ENCODE data around the gene EFCAB11.
A peak's percentile ranks its signal among the peaks of the same experiment; 100 is the strongest.

The EFCAB11 gene

GRCh38 chr14:89862856-89863255, 91.7 kb downstream of the EFCAB11 start:
- Histone ChIP-seq H3K4me1 (ENCODE audit: control extremely low read depth in 1 of 4, control insufficient read depth in 4 of 4, insufficient read depth in 4 of 4, low read length in 3 of 4) (no peaks in the 10 kb centered on the region), H3K36me3 (ENCODE audit: control insufficient read depth in 4 of 4, insufficient read depth in 4 of 4, low read length in 3 of 4) (peaks cover 0 to 3% (median 0%) of the 10 kb centered on the region in 4 experiments), H3K27me3 (replicated peaks in 2 of 5; ENCODE audit: control insufficient read depth in 4 of 5, insufficient read depth in 5 of 5, low read length in 4 of 5) (no peaks in the 10 kb centered on the region), H3K27ac (ENCODE audit: insufficient read depth in 1 of 2, low read depth in 1 of 2, low read length in 2 of 2, poor library complexity in 1 of 2, severe bottlenecking in 2 of 2) (no peak overlapping the region), H3K4me3 (ENCODE audit: control insufficient read depth in 1 of 7, extremely low read depth in 1 of 7, insufficient read depth in 4 of 7, low read depth in 2 of 7, low read length in 6 of 7) (no peak overlapping the region), H3K9me3 (ENCODE audit: control extremely low read depth in 1 of 5, control insufficient read depth in 4 of 5, insufficient read depth in 2 of 5, low read depth in 1 of 5, low read length in 4 of 5) (peaks cover 0 to 8% (median 2%) of the 10 kb centered on the region in 5 experiments)
- POLR2A ChIA-PET = no interaction called here
- CTCF ChIA-PET = no interaction called here
- no peak for DNase-seq

GRCh38 chr14:89861630-89862029, 92.9 kb downstream of the EFCAB11 start:
- peaks cover 0 to 5% (median 0%) of the 10 kb centered on the region in 5 experiments for H3K9me3 ChIP-seq (ENCODE audit: control extremely low read depth in 1 of 5, control insufficient read depth in 4 of 5, insufficient read depth in 2 of 5, low read depth in 1 of 5, low read length in 4 of 5)
- H3K4me3 ChIP-seq (ENCODE audit: control insufficient read depth in 1 of 7, extremely low read depth in 1 of 7, insufficient read depth in 4 of 7, low read depth in 2 of 7, low read length in 6 of 7) = no peak overlapping the region
- no peaks in the 10 kb centered on the region for H3K4me1 ChIP-seq (ENCODE audit: control extremely low read depth in 1 of 4, control insufficient read depth in 4 of 4, insufficient read depth in 4 of 4, low read length in 3 of 4)
- ChIA-PET CTCF (no interaction called here), POLR2A (no interaction called here)
- H3K36me3 ChIP-seq (ENCODE audit: control insufficient read depth in 4 of 4, insufficient read depth in 4 of 4, low read length in 3 of 4) = peaks cover 0 to 3% (median 0%) of the 10 kb centered on the region in 4 experiments
- no peaks in the 10 kb centered on the region for H3K27me3 ChIP-seq (replicated peaks in 2 of 5; ENCODE audit: control insufficient read depth in 4 of 5, insufficient read depth in 5 of 5, low read length in 4 of 5)
- no peak for DNase-seq
- H3K27ac ChIP-seq (ENCODE audit: insufficient read depth in 1 of 2, low read depth in 1 of 2, low read length in 2 of 2, poor library complexity in 1 of 2, severe bottlenecking in 2 of 2) = no peak overlapping the region

GRCh38 chr14:89858089-89858488, 96.4 kb downstream of the EFCAB11 start:
- ChIA-PET CTCF (no interaction called here), POLR2A (no interaction called here)
- Histone ChIP-seq H3K4me3 (ENCODE audit: control insufficient read depth in 1 of 7, extremely low read depth in 1 of 7, insufficient read depth in 4 of 7, low read depth in 2 of 7, low read length in 6 of 7) (no peak overlapping the region), H3K36me3 (ENCODE audit: control insufficient read depth in 4 of 4, insufficient read depth in 4 of 4, low read length in 3 of 4) (peaks cover 0 to 3% (median 0%) of the 10 kb centered on the region in 4 experiments), H3K4me1 (ENCODE audit: control extremely low read depth in 1 of 4, control insufficient read depth in 4 of 4, insufficient read depth in 4 of 4, low read length in 3 of 4) (no peaks in the 10 kb centered on the region), H3K27ac (ENCODE audit: insufficient read depth in 1 of 2, low read depth in 1 of 2, low read length in 2 of 2, poor library complexity in 1 of 2, severe bottlenecking in 2 of 2) (no peak overlapping the region), H3K27me3 (replicated peaks in 2 of 5; ENCODE audit: control insufficient read depth in 4 of 5, insufficient read depth in 5 of 5, low read length in 4 of 5) (no peaks in the 10 kb centered on the region), H3K9me3 (ENCODE audit: control extremely low read depth in 1 of 5, control insufficient read depth in 4 of 5, insufficient read depth in 2 of 5, low read depth in 1 of 5, low read length in 4 of 5) (peaks cover 0 to 5% (median 0%) of the 10 kb centered on the region in 5 experiments)
- 90% methylated on average over 3 of the region's 4 CpGs for WGBS (ENCODE audit: insufficient coverage)
- no peak for DNase-seq

- Histone ChIP-seq H3K27me3 (replicated peaks in 2 of 5; ENCODE audit: control insufficient read depth in 4 of 5, insufficient read depth in 5 of 5, low read length in 4 of 5) (no peaks in the 10 kb centered on the region), H3K4me1 (ENCODE audit: control extremely low read depth in 1 of 4, control insufficient read depth in 4 of 4, insufficient read depth in 4 of 4, low read length in 3 of 4) (no peaks in the 10 kb centered on the region), H3K36me3 (ENCODE audit: control insufficient read depth in 4 of 4, insufficient read depth in 4 of 4, low read length in 3 of 4) (peaks cover 0 to 3% (median 0%) of the 10 kb centered on the region in 4 experiments), H3K9me3 (ENCODE audit: control extremely low read depth in 1 of 5, control insufficient read depth in 4 of 5, insufficient read depth in 2 of 5, low read depth in 1 of 5, low read length in 4 of 5) (peaks cover 0 to 5% (median 0%) of the 10 kb centered on the region in 5 experiments), H3K27ac (ENCODE audit: insufficient read depth in 1 of 2, low read depth in 1 of 2, low read length in 2 of 2, poor library complexity in 1 of 2, severe bottlenecking in 2 of 2) (no peak overlapping the region), H3K4me3 (ENCODE audit: control insufficient read depth in 1 of 7, extremely low read depth in 1 of 7, insufficient read depth in 4 of 7, low read depth in 2 of 7, low read length in 6 of 7) (no peak overlapping the region)
- no CpG with 5 or more reads among the region's 1 CpG for WGBS (ENCODE audit: insufficient coverage)
- CTCF ChIA-PET = interaction anchor here (1.0 to 1.2 kb wide), 2 partner anchors 43 to 346 kb away, joined by 3 read pairs; no protein-coding TSS in a partner anchor
- POLR2A ChIA-PET = no interaction called here
- no peak for DNase-seq
Measured at GRCh38 chr14:89856871-89857345, 97.6 kb downstream of the EFCAB11 start.

GRCh38 chr14:89855961-89856656, 98.4 kb downstream of the EFCAB11 start:
- no peaks in the 10 kb centered on the region for H3K4me1 ChIP-seq (ENCODE audit: control extremely low read depth in 1 of 4, control insufficient read depth in 4 of 4, insufficient read depth in 4 of 4, low read length in 3 of 4)
- no peak overlapping the region for H3K4me3 ChIP-seq (ENCODE audit: control insufficient read depth in 1 of 7, extremely low read depth in 1 of 7, insufficient read depth in 4 of 7, low read depth in 2 of 7, low read length in 6 of 7)
- H3K9me3 ChIP-seq (ENCODE audit: control extremely low read depth in 1 of 5, control insufficient read depth in 4 of 5, insufficient read depth in 2 of 5, low read depth in 1 of 5, low read length in 4 of 5) = peaks cover 0 to 2% (median 0%) of the 10 kb centered on the region in 5 experiments
- ChIA-PET CTCF (interaction anchor here (1.2 kb wide), 1 partner anchor 346 kb away, joined by 3 read pairs; no protein-coding TSS in a partner anchor), POLR2A (no interaction called here)
- H3K27ac ChIP-seq (ENCODE audit: insufficient read depth in 1 of 2, low read depth in 1 of 2, low read length in 2 of 2, poor library complexity in 1 of 2, severe bottlenecking in 2 of 2) = no peak overlapping the region
- H3K36me3 ChIP-seq (ENCODE audit: control insufficient read depth in 4 of 4, insufficient read depth in 4 of 4, low read length in 3 of 4) = no peaks in the 10 kb centered on the region
- H3K27me3 ChIP-seq (replicated peaks in 2 of 5; ENCODE audit: control insufficient read depth in 4 of 5, insufficient read depth in 5 of 5, low read length in 4 of 5) = no peaks in the 10 kb centered on the region
- no peak for DNase-seq
- WGBS (ENCODE audit: insufficient coverage) = 98% methylated on average over 3 of the region's 8 CpGs

GRCh38 chr14:89853936-89854693, 100.4 kb downstream of the EFCAB11 start:
- 82% methylated on average over 7 of the region's 8 CpGs for WGBS (ENCODE audit: insufficient coverage)
- ChIA-PET POLR2A (no interaction called here), CTCF (interaction anchor here (0.6 to 1.0 kb wide), 3 partner anchors 88 to 945 kb away, joined by 3 read pairs; no protein-coding TSS in a partner anchor)
- DNase-seq = peak in 2 of 3 donors; percentile 2 to 17
- Histone ChIP-seq H3K4me3 (ENCODE audit: control insufficient read depth in 1 of 7, extremely low read depth in 1 of 7, insufficient read depth in 4 of 7, low read depth in 2 of 7, low read length in 6 of 7) (no peak overlapping the region), H3K9me3 (ENCODE audit: control extremely low read depth in 1 of 5, control insufficient read depth in 4 of 5, insufficient read depth in 2 of 5, low read depth in 1 of 5, low read length in 4 of 5) (no peaks in the 10 kb centered on the region), H3K27me3 (replicated peaks in 2 of 5; ENCODE audit: control insufficient read depth in 4 of 5, insufficient read depth in 5 of 5, low read length in 4 of 5) (no peaks in the 10 kb centered on the region), H3K4me1 (ENCODE audit: control extremely low read depth in 1 of 4, control insufficient read depth in 4 of 4, insufficient read depth in 4 of 4, low read length in 3 of 4) (no peaks in the 10 kb centered on the region), H3K36me3 (ENCODE audit: control insufficient read depth in 4 of 4, insufficient read depth in 4 of 4, low read length in 3 of 4) (no peaks in the 10 kb centered on the region), H3K27ac (ENCODE audit: insufficient read depth in 1 of 2, low read depth in 1 of 2, low read length in 2 of 2, poor library complexity in 1 of 2, severe bottlenecking in 2 of 2) (no peak overlapping the region)

- H3K4me3 ChIP-seq (ENCODE audit: control insufficient read depth in 1 of 7, extremely low read depth in 1 of 7, insufficient read depth in 4 of 7, low read depth in 2 of 7, low read length in 6 of 7) = no peak overlapping the region
- H3K27ac ChIP-seq (ENCODE audit: insufficient read depth in 1 of 2, low read depth in 1 of 2, low read length in 2 of 2, poor library complexity in 1 of 2, severe bottlenecking in 2 of 2) = no peak overlapping the region
- 100% methylated on average over 1 of the region's 1 CpG for WGBS (ENCODE audit: insufficient coverage)
- H3K4me1 ChIP-seq (ENCODE audit: control extremely low read depth in 1 of 4, control insufficient read depth in 4 of 4, insufficient read depth in 4 of 4, low read length in 3 of 4) = no peaks in the 10 kb centered on the region
- no peaks in the 10 kb centered on the region for H3K36me3 ChIP-seq (ENCODE audit: control insufficient read depth in 4 of 4, insufficient read depth in 4 of 4, low read length in 3 of 4)
- CTCF ChIA-PET = no interaction called here
- no peaks in the 10 kb centered on the region for H3K27me3 ChIP-seq (replicated peaks in 2 of 5; ENCODE audit: control insufficient read depth in 4 of 5, insufficient read depth in 5 of 5, low read length in 4 of 5)
- POLR2A ChIA-PET = no interaction called here
- no peak for DNase-seq
- no peaks in the 10 kb centered on the region for H3K9me3 ChIP-seq (ENCODE audit: control extremely low read depth in 1 of 5, control insufficient read depth in 4 of 5, insufficient read depth in 2 of 5, low read depth in 1 of 5, low read length in 4 of 5)
Measured at GRCh38 chr14:89851106-89851505, 103.4 kb downstream of the EFCAB11 start.

Measured in common myeloid progenitor, CD34-positive (primary cell).